Neural cell (in vitro differentiated cells): Measurements from ENCODE around the gene HIVEP3. TPM values are rescaled to one million over a fixed set of nuclear protein-coding genes. Genes with fewer than 3 reads are reported as not detected.

Experiments used
- H2AFZ ChIP-seq: fragments of 200-600, 300-800 bp; sonication (generic), shearing (Covaris generic); 2 replicates; pipeline ENCODE4 v1.6.0; 2014; ENCODE audit warnings: low read depth, mild to moderate bottlenecking, antibody characterized with exemption, low read length, moderate library complexity
- H3F3A ChIP-seq: fragments of 200-600 bp; shearing (Covaris generic); 2 replicates; pipeline ENCODE4 v1.6.1; 2016; ENCODE audit warnings: mild to moderate bottlenecking, moderate library complexity, mixed read lengths, antibody characterized with exemption, low read length; ENCODE audit not compliant: insufficient read depth, poor library complexity, severe bottlenecking
- H3K27ac ChIP-seq: fragments of 200-600, 300-800 bp; sonication (generic), shearing (Covaris generic); 2 replicates; pipeline ENCODE4 v1.5.1; 2014; ENCODE audit warnings: mild to moderate bottlenecking, low read length, moderate library complexity
- H3K27me3 ChIP-seq: fragments of 300-800, 200-600 bp; sonication (generic), shearing (Covaris generic); 2 replicates; pipeline ENCODE4 v1.6.0; 2014; ENCODE audit warnings: mild to moderate bottlenecking, low read depth, low read length, moderate library complexity; ENCODE audit not compliant: insufficient read depth
- H3K36me3 ChIP-seq: fragments of 300-800, 200-600 bp; sonication (generic), shearing (Covaris generic); 2 replicates; pipeline ENCODE4 v1.5.1; 2014; ENCODE audit warnings: mild to moderate bottlenecking, antibody characterized with exemption, low read length, moderate library complexity; ENCODE audit not compliant: insufficient read depth
- H3K4me2 ChIP-seq: fragments of 300-800, 200-600 bp; sonication (generic), shearing (Covaris generic); 2 replicates; pipeline ENCODE4 v1.6.0; 2014; ENCODE audit warnings: mild to moderate bottlenecking, low read length
- H3K4me3 ChIP-seq: fragments of 300-800, 200-600 bp; sonication (generic), shearing (Covaris generic); 2 replicates; pipeline ENCODE4 v1.5.1; 2014; ENCODE audit warnings: mild to moderate bottlenecking, low read length, moderate library complexity
- H3K79me2 ChIP-seq: fragments of 200-600 bp; shearing (Covaris generic); replicated peaks from 2 replicates; pipeline ENCODE4 v1.6.0; 2014; ENCODE audit warnings: mild to moderate bottlenecking, low read length, moderate library complexity; ENCODE audit not compliant: insufficient read depth
- H3K9ac ChIP-seq: fragments of 300-800, 200-600 bp; sonication (generic), shearing (Covaris generic); 2 replicates; pipeline ENCODE4 v1.6.1; 2016; ENCODE audit warnings: mild to moderate bottlenecking, low read length, mixed read lengths
- H3K9me2 ChIP-seq: fragments of 200-600 bp; shearing (Covaris generic); 2 replicates; pipeline ENCODE4 v1.6.1; 2016; ENCODE audit warnings: mild to moderate bottlenecking, low read length, mixed read lengths; ENCODE audit not compliant: insufficient read depth
- H3K9me3 ChIP-seq: fragments of 200-600, 300-800 bp; sonication (generic), shearing (Covaris generic); 2 replicates; pipeline ENCODE4 v1.6.1; 2016; ENCODE audit warnings: mild to moderate bottlenecking, mixed run types, low read length, moderate library complexity, mixed read lengths
- H4K20me1 ChIP-seq: fragments of 200-600 bp; shearing (Covaris generic); 2 replicates; pipeline ENCODE4 v1.6.1; 2016; ENCODE audit warnings: mild to moderate bottlenecking, mixed run types; ENCODE audit not compliant: insufficient read depth
- CTCF ChIP-seq: fragments of 450-650 bp; IDR thresholded peaks from 2 replicates; pipeline ENCODE4 v1.5.1; 2014; ENCODE audit warnings: antibody characterized with exemption, mild to moderate bottlenecking, moderate library complexity; ENCODE audit not compliant: poor library complexity, severe bottlenecking
- EZH2 ChIP-seq: fragments of 200-600, 300-800 bp; shearing (Covaris generic), sonication (generic); IDR thresholded peaks from 2 replicates; pipeline ENCODE4 v1.6.1; 2014; ENCODE audit warnings: antibody characterized with exemption, low read length, borderline replicate concordance, mild to moderate bottlenecking; ENCODE audit not compliant: insufficient read depth, poor library complexity, severe bottlenecking
- MXI1 ChIP-seq: fragments of 450-650 bp; conservative IDR thresholded peaks from 2 replicates; pipeline ENCODE4 v1.6.1; 2014; ENCODE audit warnings: antibody characterized with exemption, mild to moderate bottlenecking; ENCODE audit not compliant: poor library complexity, severe bottlenecking
- POLR2AphosphoS5 ChIP-seq: IDR thresholded peaks from 2 replicates; pipeline ENCODE4 v1.6.1; 2012
- RAD21 ChIP-seq: fragments of 450-650 bp; conservative IDR thresholded peaks from 2 replicates; pipeline ENCODE4 v1.6.1; 2014; ENCODE audit warnings: antibody characterized with exemption, mild to moderate bottlenecking, moderate library complexity
- REST ChIP-seq: IDR thresholded peaks from 2 replicates; pipeline ENCODE4 v1.6.1; 2012; ENCODE audit warnings: borderline replicate concordance
- TAF1 ChIP-seq: IDR thresholded peaks from 2 replicates; pipeline ENCODE4 v1.6.1; 2012; ENCODE audit warnings: low read depth
- polyA plus RNA-seq: library from polyadenylated mRNA; depleted of rRNA; stranded (reverse); fragments of >200 nt; gene quantifications from 2 replicates; pipeline ENCODE4 v1.2.3, GENCODE V29; 2014

Gene HIVEP3
- polyA plus RNA-seq, 1 donor from 2014 or later = 2.6 TPM

GRCh38 chr1:41468122-41468762 is 450.5 kb downstream of the HIVEP3 start:
- no peaks in the 10 kb centered on the region for H3K27me3 ChIP-seq

GRCh38 chr1:41467673-41468072 is 451.0 kb downstream of the HIVEP3 start:
- H3K4me3 ChIP-seq = no peak overlapping the region
- no peaks in the 10 kb centered on the region for H3K79me2 ChIP-seq
- H3K4me2 ChIP-seq = no peak overlapping the region
- H3K27me3 ChIP-seq = no peaks in the 10 kb centered on the region
- no peak for TF ChIP-seq MXI1
- no peak for TF ChIP-seq CTCF
- no peak for TF ChIP-seq EZH2
- TF ChIP-seq POLR2AphosphoS5 = no peak
- TF ChIP-seq RAD21 = no peak
- TF ChIP-seq TAF1 = no peak
- no peaks in the 10 kb centered on the region for H3K9me3 ChIP-seq
- no peaks in the 10 kb centered on the region for H4K20me1 ChIP-seq
- no peak overlapping the region for H3K27ac ChIP-seq
- no peak overlapping the region for H3K9ac ChIP-seq
- H3F3A ChIP-seq = no peaks in the 10 kb centered on the region
- no peak overlapping the region for H2AFZ ChIP-seq
- no peaks in the 10 kb centered on the region for H3K9me2 ChIP-seq
- H3K36me3 ChIP-seq = no peaks in the 10 kb centered on the region

More at GRCh38 chr1:41468122-41468762, 450.5 kb downstream of the HIVEP3 start:
- Histone ChIP-seq H3K9me2 (no peaks in the 10 kb centered on the region), H3K79me2 (no peaks in the 10 kb centered on the region), H2AFZ (no peak overlapping the region), H3K4me2 (no peak overlapping the region), H3K27ac (no peak overlapping the region), H3K9me3 (no peaks in the 10 kb centered on the region), H3F3A (no peaks in the 10 kb centered on the region), H3K9ac (no peak overlapping the region), H4K20me1 (no peaks in the 10 kb centered on the region), H3K4me3 (no peak overlapping the region), H3K36me3 (no peaks in the 10 kb centered on the region)
- TF ChIP-seq POLR2AphosphoS5 = no peak

- Histone ChIP-seq H3K4me3 (no peak overlapping the region), H3K9me3 (no peaks in the 10 kb centered on the region)
These were observed 452.6 kb downstream of the HIVEP3 start for GRCh38 chr1:41466146-41466545.

More at GRCh38 chr1:41466146-41466545, 452.6 kb downstream of the HIVEP3 start:
- no peaks in the 10 kb centered on the region for H3K36me3 ChIP-seq
- no peak overlapping the region for H2AFZ ChIP-seq
- no peaks in the 10 kb centered on the region for H3K9me2 ChIP-seq
- TF ChIP-seq REST = no peak
- no peak overlapping the region for H3K9ac ChIP-seq
- H3K27me3 ChIP-seq = no peaks in the 10 kb centered on the region
- no peaks in the 10 kb centered on the region for H3K79me2 ChIP-seq
- no peak overlapping the region for H3K27ac ChIP-seq
- no peaks in the 10 kb centered on the region for H3F3A ChIP-seq
- no peaks in the 10 kb centered on the region for H4K20me1 ChIP-seq
- H3K4me2 ChIP-seq = no peak overlapping the region
